Measurements from ENCODE around the gene PSMG1. TPM values are rescaled to one million over a fixed set of nuclear protein-coding genes. Genes with fewer than 3 reads are reported as not detected.

PSMG1 gene
- total and polyA plus RNA-seq, 2 experiments from 2014 or later = 20.7 to 48.3 TPM

DNA sequence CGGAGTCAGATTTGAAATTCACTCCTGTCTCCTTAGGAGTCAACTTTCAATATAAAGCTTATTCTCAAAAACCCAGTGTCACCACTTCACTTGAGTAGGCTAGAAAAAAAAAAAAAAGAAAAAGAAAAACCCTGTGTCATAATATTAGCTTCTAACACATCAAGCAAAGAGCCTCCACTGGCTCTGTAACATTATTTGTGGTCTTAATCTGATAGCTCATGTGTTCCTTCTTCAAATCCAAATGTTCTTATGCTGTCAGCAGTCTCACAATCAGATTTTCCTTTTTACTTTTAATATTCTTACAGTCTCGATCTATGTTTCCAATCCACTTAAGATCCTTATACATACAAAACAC is 26.1 kb upstream of the PSMG1 start:
- Histone ChIP-seq H3K36me3 (peaks cover 48% of the 10 kb centered on the region), H3K27ac (peak overlapping the region; percentile 9), H3K27me3 (no peaks in the 10 kb centered on the region), H3K9me3 (ENCODE audit: low read depth) (no peaks in the 10 kb centered on the region), H3K4me3 (no peak overlapping the region), H3K4me1 (ENCODE audit: low read depth) (peaks cover 8% of the 10 kb centered on the region)
- DNase-seq (ENCODE audit: low read depth in 1 of 2, low spot score in 1 of 2) = no peak
- TF ChIP-seq, protein P1, sequence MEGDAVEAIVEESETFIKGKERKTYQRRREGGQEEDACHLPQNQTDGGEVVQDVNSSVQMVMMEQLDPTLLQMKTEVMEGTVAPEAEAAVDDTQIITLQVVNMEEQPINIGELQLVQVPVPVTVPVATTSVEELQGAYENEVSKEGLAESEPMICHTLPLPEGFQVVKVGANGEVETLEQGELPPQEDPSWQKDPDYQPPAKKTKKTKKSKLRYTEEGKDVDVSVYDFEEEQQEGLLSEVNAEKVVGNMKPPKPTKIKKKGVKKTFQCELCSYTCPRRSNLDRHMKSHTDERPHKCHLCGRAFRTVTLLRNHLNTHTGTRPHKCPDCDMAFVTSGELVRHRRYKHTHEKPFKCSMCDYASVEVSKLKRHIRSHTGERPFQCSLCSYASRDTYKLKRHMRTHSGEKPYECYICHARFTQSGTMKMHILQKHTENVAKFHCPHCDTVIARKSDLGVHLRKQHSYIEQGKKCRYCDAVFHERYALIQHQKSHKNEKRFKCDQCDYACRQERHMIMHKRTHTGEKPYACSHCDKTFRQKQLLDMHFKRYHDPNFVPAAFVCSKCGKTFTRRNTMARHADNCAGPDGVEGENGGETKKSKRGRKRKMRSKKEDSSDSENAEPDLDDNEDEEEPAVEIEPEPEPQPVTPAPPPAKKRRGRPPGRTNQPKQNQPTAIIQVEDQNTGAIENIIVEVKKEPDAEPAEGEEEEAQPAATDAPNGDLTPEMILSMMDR (IDR thresholded peaks at IDR 0.05; ENCODE audit: low read depth, low read length) = no peak

DNA sequence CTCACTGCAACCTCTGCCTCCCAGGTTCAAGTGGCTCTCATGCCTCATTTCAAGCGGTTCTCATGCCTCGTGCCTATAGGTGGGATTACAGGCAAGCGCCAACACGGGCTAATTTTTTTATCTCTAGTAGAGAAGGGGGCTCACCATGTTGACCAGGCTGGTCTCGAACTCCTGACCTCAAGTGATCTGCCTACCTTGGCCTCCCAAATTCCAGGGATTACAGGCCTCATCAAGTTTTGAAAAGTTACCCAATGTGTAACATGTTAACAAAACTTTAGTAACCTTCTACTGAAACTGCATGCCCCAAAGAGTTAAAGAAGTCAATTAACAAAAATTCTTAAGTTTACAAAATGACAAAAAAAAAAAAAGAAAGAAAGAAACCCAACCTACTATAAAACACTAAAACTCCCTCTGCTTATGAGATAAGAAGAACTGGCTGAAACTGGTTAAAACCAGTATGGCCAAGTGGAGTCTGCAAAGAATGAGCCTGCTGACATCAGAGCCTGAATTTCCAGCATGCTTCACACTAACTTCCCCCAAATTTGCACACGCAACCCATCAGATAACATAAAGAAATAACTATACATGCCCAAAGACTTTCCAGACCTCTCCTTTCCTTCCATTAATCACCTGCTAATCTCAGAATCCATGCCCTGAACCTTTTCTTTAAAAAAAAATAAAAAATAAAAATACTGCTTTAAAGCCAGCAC is 25.5 kb upstream of the PSMG1 start:
- DNase-seq (ENCODE audit: low read depth in 1 of 2, low spot score in 1 of 2) = peak in 1 of 2 donors; percentile 69
- peaks cover 8% of the 10 kb centered on the region for H3K4me1 ChIP-seq (ENCODE audit: low read depth)
- TF ChIP-seq, protein P1 (IDR thresholded peaks at IDR 0.05; ENCODE audit: low read depth, low read length) = no peak
- H3K9me3 ChIP-seq (ENCODE audit: low read depth) = no peaks in the 10 kb centered on the region
- H3K36me3 ChIP-seq = peaks cover 49% of the 10 kb centered on the region
- H3K27ac ChIP-seq = peak overlapping the region; percentile 9
- H3K27me3 ChIP-seq = no peaks in the 10 kb centered on the region
- no peak overlapping the region for H3K4me3 ChIP-seq

DNA sequence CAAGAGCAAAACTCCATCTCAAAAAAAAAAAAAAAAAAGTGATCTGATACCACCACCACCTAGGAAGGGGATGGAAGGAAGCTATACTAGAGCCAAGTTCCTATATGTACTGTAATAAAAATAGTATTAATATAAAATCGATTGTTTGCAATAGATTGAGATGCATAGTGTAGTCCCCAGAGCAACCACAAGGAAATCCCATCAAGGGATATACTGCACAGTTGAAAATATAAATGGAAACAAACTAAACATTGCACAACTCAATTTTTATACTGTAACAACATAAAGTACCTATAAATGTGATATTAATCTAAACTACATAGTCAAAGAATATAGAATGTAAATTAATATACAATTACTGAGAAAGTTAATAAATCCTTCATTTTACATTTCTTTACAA is 20.9 kb upstream of the PSMG1 start:
- H3K27me3 ChIP-seq = no peaks in the 10 kb centered on the region
- no peak for DNase-seq (ENCODE audit: low read depth in 1 of 2, low spot score in 1 of 2)
- peaks cover 4% of the 10 kb centered on the region for H3K4me1 ChIP-seq (ENCODE audit: low read depth)
- H3K4me3 ChIP-seq = no peak overlapping the region
- no peaks in the 10 kb centered on the region for H3K9me3 ChIP-seq (ENCODE audit: low read depth)
- H3K27ac ChIP-seq = no peak overlapping the region
- H3K36me3 ChIP-seq = peaks cover 68% of the 10 kb centered on the region
- TF ChIP-seq, protein P1 (IDR thresholded peaks at IDR 0.05; ENCODE audit: low read depth, low read length) = peak; percentile 25

DNA sequence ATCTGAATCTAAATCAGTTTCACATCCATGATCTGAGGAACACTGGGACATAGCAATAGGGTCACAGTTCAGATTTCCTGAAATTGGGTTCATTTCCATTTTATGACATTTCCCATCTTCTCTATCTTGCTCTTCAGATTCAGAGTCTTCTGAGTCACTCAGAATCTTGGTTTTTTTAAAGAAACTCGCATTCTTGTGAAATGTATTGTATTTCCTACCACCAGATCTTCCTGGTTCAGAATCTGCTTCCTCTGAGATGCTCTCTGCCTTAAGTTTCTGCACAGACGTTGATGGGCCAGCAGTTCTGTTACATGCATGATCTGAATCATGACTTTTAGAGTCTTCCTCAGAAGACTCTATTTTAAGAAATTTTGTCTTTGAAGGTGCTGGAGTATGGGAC is 15.5 kb upstream of the PSMG1 start:
- H3K9me3 ChIP-seq (ENCODE audit: low read depth) = no peaks in the 10 kb centered on the region
- no peaks in the 10 kb centered on the region for H3K27me3 ChIP-seq
- peaks cover 86% of the 10 kb centered on the region for H3K36me3 ChIP-seq
- H3K4me1 ChIP-seq (ENCODE audit: low read depth) = no peaks in the 10 kb centered on the region
- no peak overlapping the region for H3K4me3 ChIP-seq
- H3K27ac ChIP-seq = no peak overlapping the region
- TF ChIP-seq, protein P1 (IDR thresholded peaks at IDR 0.05; ENCODE audit: low read depth, low read length) = no peak
- no peak for DNase-seq (ENCODE audit: low read depth in 1 of 2, low spot score in 1 of 2)

DNA sequence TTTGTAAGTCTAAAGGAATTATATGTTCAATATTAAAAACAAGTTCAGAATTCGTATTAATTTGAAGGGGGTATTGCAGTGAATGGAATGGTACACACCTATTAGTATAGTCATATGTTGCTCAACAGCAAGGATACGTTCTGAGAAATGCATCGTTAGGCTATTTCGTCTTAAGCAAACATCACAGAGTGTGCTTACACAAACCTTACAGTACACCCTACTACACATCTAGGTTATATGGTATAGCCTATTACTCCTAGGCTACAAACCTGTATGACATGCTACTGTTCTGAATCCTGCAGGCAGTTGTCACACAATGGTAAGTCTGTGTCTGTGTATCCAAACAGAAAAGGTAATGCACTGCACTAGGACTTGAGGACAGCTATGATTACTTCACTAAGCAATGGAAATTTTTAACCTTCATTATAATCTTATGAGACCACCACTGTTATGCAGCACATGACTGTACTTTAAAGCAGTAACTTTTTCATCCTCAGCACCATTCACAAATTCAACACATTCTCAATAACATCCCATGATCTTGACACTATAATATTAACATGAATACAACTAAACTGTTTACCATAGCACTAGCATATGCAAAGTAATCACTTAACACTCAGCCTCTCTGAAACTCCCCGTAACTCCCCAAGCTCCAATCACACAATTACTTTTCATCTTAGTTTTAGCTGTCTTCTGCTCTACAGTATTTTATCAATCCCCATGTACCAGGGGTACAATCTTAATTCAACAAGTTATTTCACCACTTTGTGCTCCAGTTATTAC is 14.4 kb upstream of the PSMG1 start:
- TF ChIP-seq, protein P1 (IDR thresholded peaks at IDR 0.05; ENCODE audit: low read depth, low read length) = no peak
- peaks cover 81% of the 10 kb centered on the region for H3K36me3 ChIP-seq
- peak overlapping the region; percentile 18 for H3K27ac ChIP-seq
- no peaks in the 10 kb centered on the region for H3K27me3 ChIP-seq
- DNase-seq (ENCODE audit: low read depth in 1 of 2, low spot score in 1 of 2) = no peak
- H3K9me3 ChIP-seq (ENCODE audit: low read depth) = no peaks in the 10 kb centered on the region
- H3K4me1 ChIP-seq (ENCODE audit: low read depth) = no peaks in the 10 kb centered on the region
- no peak overlapping the region for H3K4me3 ChIP-seq

Measured in cardiac muscle cell (in vitro differentiated cells and primary cell).